Heart left ventricle (tissue), 13 donors: ENCODE measurements around the gene SOX6.

Source experiments
- POLR2A ChIP-seq, 2 donors: fragments of 450-650 bp; IDR thresholded peaks; one replicate each; pipeline ENCODE4 v1.6.1; 2017; ENCODE audit warnings: antibody characterized with exemption in 2 of 2, mild to moderate bottlenecking in 2 of 2, moderate library complexity in 2 of 2
- TF ChIP-seq, protein P1 (sequence below), 12 donors: fragments of 200-600 bp; sonication (generic) in 4 of 12; IDR thresholded peaks; one replicate each; pipeline versions ENCODE4 v1.5.0 to v1.8.0; 2018 to 2022; ENCODE audit warnings: antibody characterized with exemption in 12 of 12, mild to moderate bottlenecking in 5 of 12
- donor health status: ischemic (EF 13 %, LVEDD 7.1; RV severe dilation, severe dysfunction).
- donor health status: DM: no; HTN: yes; CAD: no.
- donor health status: DM: no; HTN: no; CAD: no.
- donor health status: ischemic (EF 25% LVEDD 6.9; RV normal size, moderate dysfunction).
- donor health status: ischemic (EF 25% LVEDD 5.7; RV mildly dilated, moderate dysfunction).
- donor health status: ischemic (EF 35%, LVEDD 5.7; RV mildly dilated, moderate dysfunction).
- donor health status: nonischemic (EF 11% LVEDD 7.7; RV severe dilation, severe dysfunction).
- donor health status: DM: yes; HTN: yes; CAD: no.
- donor health status: PGD.
- donor health status: ischemic (EF 29% LVEDD 5.4; RV normal size, mild dysfunction).
- donor health status: nonischemic (EF 23%, LVEDD 6.1; RV moderate dilation, normal function).

DNA sequence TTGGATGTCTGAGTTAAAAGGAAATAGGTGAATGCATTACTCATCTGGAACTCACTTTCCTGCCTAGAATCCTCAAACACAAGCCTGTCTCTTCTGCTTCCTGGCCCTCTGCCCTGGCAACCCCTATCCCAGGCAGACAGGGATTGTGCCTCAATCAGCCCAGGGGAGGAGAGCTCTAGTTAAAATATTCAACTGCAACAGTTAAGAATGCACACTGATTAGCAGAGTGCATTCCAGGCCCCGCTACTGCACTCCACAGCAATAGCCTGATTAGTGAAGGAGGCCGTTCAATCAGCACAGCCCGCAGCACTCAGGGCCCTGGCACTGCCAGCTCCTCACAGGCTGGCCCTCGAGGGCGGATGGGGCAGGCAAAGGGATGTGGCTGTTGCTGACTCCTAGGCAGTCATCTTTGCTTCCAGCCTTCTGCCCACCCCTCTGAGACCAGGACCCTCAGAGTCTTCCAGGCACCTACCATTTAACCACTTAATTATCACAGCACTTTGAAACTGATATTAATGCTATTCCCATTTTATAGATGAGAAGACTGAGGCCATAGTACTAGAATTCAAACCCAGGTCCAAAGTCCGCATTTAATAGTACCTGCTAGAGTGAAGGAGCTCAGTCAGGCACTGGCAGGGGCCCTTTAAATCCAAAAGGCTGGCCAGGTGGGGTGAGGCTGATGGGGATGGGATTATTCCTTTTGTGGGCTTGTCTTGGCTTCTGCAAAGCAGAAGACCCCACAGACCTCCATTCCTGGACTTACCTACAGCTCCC, 435.3 kb downstream of the SOX6 start:
- TF ChIP-seq, protein P1, sequence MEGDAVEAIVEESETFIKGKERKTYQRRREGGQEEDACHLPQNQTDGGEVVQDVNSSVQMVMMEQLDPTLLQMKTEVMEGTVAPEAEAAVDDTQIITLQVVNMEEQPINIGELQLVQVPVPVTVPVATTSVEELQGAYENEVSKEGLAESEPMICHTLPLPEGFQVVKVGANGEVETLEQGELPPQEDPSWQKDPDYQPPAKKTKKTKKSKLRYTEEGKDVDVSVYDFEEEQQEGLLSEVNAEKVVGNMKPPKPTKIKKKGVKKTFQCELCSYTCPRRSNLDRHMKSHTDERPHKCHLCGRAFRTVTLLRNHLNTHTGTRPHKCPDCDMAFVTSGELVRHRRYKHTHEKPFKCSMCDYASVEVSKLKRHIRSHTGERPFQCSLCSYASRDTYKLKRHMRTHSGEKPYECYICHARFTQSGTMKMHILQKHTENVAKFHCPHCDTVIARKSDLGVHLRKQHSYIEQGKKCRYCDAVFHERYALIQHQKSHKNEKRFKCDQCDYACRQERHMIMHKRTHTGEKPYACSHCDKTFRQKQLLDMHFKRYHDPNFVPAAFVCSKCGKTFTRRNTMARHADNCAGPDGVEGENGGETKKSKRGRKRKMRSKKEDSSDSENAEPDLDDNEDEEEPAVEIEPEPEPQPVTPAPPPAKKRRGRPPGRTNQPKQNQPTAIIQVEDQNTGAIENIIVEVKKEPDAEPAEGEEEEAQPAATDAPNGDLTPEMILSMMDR (IDR thresholded peaks at IDR 0.05) = no peak
- TF ChIP-seq POLR2A (IDR thresholded peaks at IDR 0.05) = no peak
